Measurements from ENCODE around the gene ZNF385B. TPM values are rescaled to one million over a fixed set of nuclear protein-coding genes. Genes with fewer than 3 reads are reported as not detected.

ZNF385B gene
- total and polyA plus RNA-seq, 2 donors from 2014 or later, result 5.9 to 10.9 TPM

DNA sequence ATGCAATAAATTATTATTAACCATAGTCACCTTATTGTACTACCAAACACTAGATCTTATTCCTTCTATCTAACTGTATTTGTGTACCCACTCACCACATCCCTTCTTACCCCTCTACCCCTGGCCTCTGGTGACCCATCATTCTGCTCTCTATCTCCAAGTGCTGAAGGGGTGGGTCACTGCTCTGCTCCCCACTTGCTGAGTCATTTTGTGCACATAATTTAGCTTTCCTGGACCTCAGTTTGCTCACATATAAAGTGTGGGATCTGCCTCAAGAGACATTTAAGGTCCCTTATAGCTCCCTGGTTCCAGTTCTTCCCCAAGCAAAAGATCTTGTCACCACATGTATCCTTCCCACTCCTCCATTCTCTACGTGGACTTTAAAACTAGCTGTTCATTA, 169.4 kb downstream of the ZNF385B start:
- Histone ChIP-seq H3K4me3 (ENCODE audit: low read length in 3 of 3) (no peak overlapping the region), H3K4me1 (ENCODE audit: control insufficient read depth in 2 of 3, insufficient read depth in 2 of 3, low read depth in 1 of 3, low read length in 3 of 3) (no peaks in the 10 kb centered on the region), H3K9me3 (ENCODE audit: control insufficient read depth in 2 of 3, insufficient read depth in 1 of 3, low read length in 3 of 3) (no peaks in the 10 kb centered on the region), H3K9ac (ENCODE audit: low read length in 3 of 3) (no peak overlapping the region), H3K36me3 (ENCODE audit: control insufficient read depth in 2 of 3, insufficient read depth in 3 of 3, low read length in 3 of 3) (no peaks in the 10 kb centered on the region), H3K27ac (ENCODE audit: low read depth in 2 of 2, low read length in 2 of 2) (no peak overlapping the region), H3K27me3 (ENCODE audit: control insufficient read depth, insufficient read depth, low read length) (no peaks in the 10 kb centered on the region)
- intact Hi-C loops (cut with DNase I), result no loop called here
- DNase-seq (no peak), FAIRE-seq (no peak)
- TF ChIP-seq, protein P1, sequence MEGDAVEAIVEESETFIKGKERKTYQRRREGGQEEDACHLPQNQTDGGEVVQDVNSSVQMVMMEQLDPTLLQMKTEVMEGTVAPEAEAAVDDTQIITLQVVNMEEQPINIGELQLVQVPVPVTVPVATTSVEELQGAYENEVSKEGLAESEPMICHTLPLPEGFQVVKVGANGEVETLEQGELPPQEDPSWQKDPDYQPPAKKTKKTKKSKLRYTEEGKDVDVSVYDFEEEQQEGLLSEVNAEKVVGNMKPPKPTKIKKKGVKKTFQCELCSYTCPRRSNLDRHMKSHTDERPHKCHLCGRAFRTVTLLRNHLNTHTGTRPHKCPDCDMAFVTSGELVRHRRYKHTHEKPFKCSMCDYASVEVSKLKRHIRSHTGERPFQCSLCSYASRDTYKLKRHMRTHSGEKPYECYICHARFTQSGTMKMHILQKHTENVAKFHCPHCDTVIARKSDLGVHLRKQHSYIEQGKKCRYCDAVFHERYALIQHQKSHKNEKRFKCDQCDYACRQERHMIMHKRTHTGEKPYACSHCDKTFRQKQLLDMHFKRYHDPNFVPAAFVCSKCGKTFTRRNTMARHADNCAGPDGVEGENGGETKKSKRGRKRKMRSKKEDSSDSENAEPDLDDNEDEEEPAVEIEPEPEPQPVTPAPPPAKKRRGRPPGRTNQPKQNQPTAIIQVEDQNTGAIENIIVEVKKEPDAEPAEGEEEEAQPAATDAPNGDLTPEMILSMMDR (IDR thresholded peaks at IDR 0.05; ENCODE audit: borderline replicate concordance, extremely low read depth, insufficient read depth), result no peak

DNA sequence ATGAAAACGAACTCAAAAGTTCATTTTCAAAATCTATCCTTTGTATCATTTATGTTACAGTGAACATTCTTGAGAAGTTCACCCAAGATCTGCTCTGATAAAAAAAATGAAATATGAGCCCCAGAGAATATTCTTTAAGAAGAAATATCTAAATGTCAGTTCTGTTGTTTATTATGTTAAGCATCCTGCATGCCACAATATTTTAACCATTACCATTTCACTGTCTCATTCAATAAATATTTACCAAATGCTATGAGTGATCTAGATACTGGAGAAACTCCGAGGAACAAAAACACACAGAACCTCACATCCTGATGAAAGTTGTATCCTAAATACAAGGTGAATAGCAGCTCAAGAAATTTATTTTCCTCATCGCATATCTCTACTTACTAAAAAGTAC, 170.2 kb downstream of the ZNF385B start:
- Histone ChIP-seq H3K27me3 (ENCODE audit: control insufficient read depth, insufficient read depth, low read length) (no peaks in the 10 kb centered on the region), H3K4me3 (ENCODE audit: low read length in 3 of 3) (no peak overlapping the region), H3K36me3 (ENCODE audit: control insufficient read depth in 2 of 3, insufficient read depth in 3 of 3, low read length in 3 of 3) (no peaks in the 10 kb centered on the region), H3K4me1 (ENCODE audit: control insufficient read depth in 2 of 3, insufficient read depth in 2 of 3, low read depth in 1 of 3, low read length in 3 of 3) (no peaks in the 10 kb centered on the region), H3K9me3 (ENCODE audit: control insufficient read depth in 2 of 3, insufficient read depth in 1 of 3, low read length in 3 of 3) (no peaks in the 10 kb centered on the region), H3K27ac (ENCODE audit: low read depth in 2 of 2, low read length in 2 of 2) (no peak overlapping the region), H3K9ac (ENCODE audit: low read length in 3 of 3) (no peak overlapping the region)
- FAIRE-seq (no peak), DNase-seq (no peak)
- TF ChIP-seq, protein P1 (IDR thresholded peaks at IDR 0.05; ENCODE audit: borderline replicate concordance, extremely low read depth, insufficient read depth), result no peak
- intact Hi-C loops (cut with DNase I), result no loop called here

DNA sequence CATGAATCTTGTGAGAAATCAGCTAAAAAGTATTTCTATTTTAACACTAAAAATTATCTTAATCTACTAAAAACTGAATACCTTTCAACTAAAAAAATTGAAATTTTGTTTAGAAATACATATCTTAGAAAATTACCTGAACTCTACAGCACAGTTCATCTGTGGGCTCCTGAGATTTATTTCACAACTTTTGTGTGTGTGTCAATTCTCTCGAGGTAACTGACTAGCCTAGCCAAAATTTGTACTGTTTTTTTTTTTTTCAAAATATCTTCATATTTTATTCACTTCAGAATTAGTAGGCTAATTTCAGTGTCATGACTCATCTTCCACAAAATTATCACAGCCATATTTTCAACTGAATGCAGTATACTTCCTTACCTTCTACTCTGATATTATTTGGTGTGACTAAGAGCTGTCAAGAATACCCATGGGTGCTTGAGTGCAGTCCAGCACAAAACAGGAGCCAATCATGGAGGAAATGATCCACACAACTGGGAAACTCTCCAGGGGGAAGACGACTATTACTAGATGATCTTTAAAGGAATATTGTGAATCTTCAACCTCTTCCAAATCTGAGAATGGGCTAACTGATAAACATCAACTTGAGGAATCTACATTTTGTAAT, 174.6 kb downstream of the ZNF385B start:
- Histone ChIP-seq H3K9me3 (ENCODE audit: control insufficient read depth in 2 of 3, insufficient read depth in 1 of 3, low read length in 3 of 3) (no peaks in the 10 kb centered on the region), H3K27me3 (ENCODE audit: control insufficient read depth, insufficient read depth, low read length) (no peaks in the 10 kb centered on the region), H3K4me3 (ENCODE audit: low read length in 3 of 3) (no peak overlapping the region), H3K27ac (ENCODE audit: low read depth in 2 of 2, low read length in 2 of 2) (no peak overlapping the region), H3K4me1 (ENCODE audit: control insufficient read depth in 2 of 3, insufficient read depth in 2 of 3, low read depth in 1 of 3, low read length in 3 of 3) (no peaks in the 10 kb centered on the region), H3K9ac (ENCODE audit: low read length in 3 of 3) (no peak overlapping the region), H3K36me3 (ENCODE audit: control insufficient read depth in 2 of 3, insufficient read depth in 3 of 3, low read length in 3 of 3) (no peaks in the 10 kb centered on the region)
- FAIRE-seq (no peak), DNase-seq (no peak)
- TF ChIP-seq, protein P1 (IDR thresholded peaks at IDR 0.05; ENCODE audit: borderline replicate concordance, extremely low read depth, insufficient read depth), result no peak
- intact Hi-C loops (cut with DNase I), result no loop called here

DNA sequence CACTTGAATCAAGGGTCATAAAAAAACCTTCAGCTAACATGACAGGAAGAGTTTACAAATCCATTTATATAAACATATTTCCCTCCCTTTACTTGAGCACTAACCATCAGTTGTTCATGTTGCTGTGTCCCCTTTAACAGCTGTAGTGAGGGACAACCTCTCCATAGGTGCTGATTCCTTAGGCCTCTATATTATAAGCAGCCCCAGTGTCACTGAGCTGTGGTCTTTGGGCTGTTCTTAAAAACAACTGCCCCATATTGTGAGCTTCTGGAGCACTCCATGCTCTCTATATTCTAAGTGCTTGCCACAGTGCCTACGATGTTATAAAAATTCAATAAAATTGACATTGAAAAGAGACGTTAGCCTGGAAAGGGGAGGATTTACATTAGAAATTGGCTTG, 175.3 kb downstream of the ZNF385B start:
- FAIRE-seq (no peak), DNase-seq (no peak)
- H3K4me1 ChIP-seq (ENCODE audit: control insufficient read depth in 2 of 3, insufficient read depth in 2 of 3, low read depth in 1 of 3, low read length in 3 of 3), result no peaks in the 10 kb centered on the region
- no peak overlapping the region for H3K27ac ChIP-seq (ENCODE audit: low read depth in 2 of 2, low read length in 2 of 2)
- no peaks in the 10 kb centered on the region for H3K36me3 ChIP-seq (ENCODE audit: control insufficient read depth in 2 of 3, insufficient read depth in 3 of 3, low read length in 3 of 3)
- TF ChIP-seq, protein P1 (IDR thresholded peaks at IDR 0.05; ENCODE audit: borderline replicate concordance, extremely low read depth, insufficient read depth), result no peak
- no peaks in the 10 kb centered on the region for H3K9me3 ChIP-seq (ENCODE audit: control insufficient read depth in 2 of 3, insufficient read depth in 1 of 3, low read length in 3 of 3)
- H3K27me3 ChIP-seq (ENCODE audit: control insufficient read depth, insufficient read depth, low read length), result no peaks in the 10 kb centered on the region
- no peak overlapping the region for H3K9ac ChIP-seq (ENCODE audit: low read length in 3 of 3)
- H3K4me3 ChIP-seq (ENCODE audit: low read length in 3 of 3), result no peak overlapping the region
- intact Hi-C loops (cut with DNase I), result no loop called here
